ENCODE results near the gene PLA2R1. TPM values are rescaled to one million over a fixed set of nuclear protein-coding genes. Genes with fewer than 3 reads are reported as not detected.

PLA2R1 gene
- total RNA-seq, 1 experiment from 2014 or later, result 5.7 TPM

GRCh38 chr2:159895258-159896065 is 167.0 kb downstream of the PLA2R1 start:
- ChIA-PET CTCF (no interaction called here), POLR2A (no interaction called here)
- TF ChIP-seq REST (IDR thresholded peaks at IDR 0.05; ENCODE audit: insufficient read depth in 1 of 2, low read depth in 2 of 2, low read length in 1 of 2) (no peak), CTCF (IDR thresholded peaks at IDR 0.05) (no peak), TCF7L2 (IDR thresholded peaks at IDR 0.05; ENCODE audit: low read depth, low read length) (no peak), SIN3A (IDR thresholded peaks at IDR 0.05; ENCODE audit: borderline replicate concordance, insufficient read depth, low read depth, low read length) (no peak), POLR2AphosphoS5 (IDR thresholded peaks at IDR 0.05; ENCODE audit: low read depth, low read length) (no peak)
- no peak for DNase-seq (ENCODE audit: low read depth, low spot score)
- Histone ChIP-seq H3K4me1 (ENCODE audit: control insufficient read depth, insufficient read depth, low read length) (no peaks in the 10 kb centered on the region), H3K36me3 (ENCODE audit: control insufficient read depth, insufficient read depth, low read length) (no peaks in the 10 kb centered on the region), H3K27me3 (ENCODE audit: control insufficient read depth, insufficient read depth, low read length) (peaks cover 16% of the 10 kb centered on the region; the same call in 1 of the 2 replicates), H3K9me3 (ENCODE audit: control insufficient read depth, insufficient read depth, low read depth, low read length) (no peaks in the 10 kb centered on the region), H3K4me3 (ENCODE audit: low read depth in 2 of 2, low read length in 2 of 2) (no peak overlapping the region), H3K27ac (ENCODE audit: low read length) (no peak overlapping the region)
- ATAC-seq, result no peak
- BruUV-seq (replicated peaks), result no TSS peak
- intact Hi-C loops (cut with micrococcal nuclease; ENCODE audit: unreplicated experiment), result no loop called here
- in situ Hi-C loops (cut with HindIII; ENCODE audit: low pct_unique_long_range_greater_than_20kb, low sequenced_read_pairs), result no loop called here

- Histone ChIP-seq H3K27ac (ENCODE audit: low read length) (no peak overlapping the region), H3K4me3 (ENCODE audit: low read depth in 2 of 2, low read length in 2 of 2) (no peak overlapping the region), H3K9me3 (ENCODE audit: control insufficient read depth, insufficient read depth, low read depth, low read length) (no peaks in the 10 kb centered on the region), H3K36me3 (ENCODE audit: control insufficient read depth, insufficient read depth, low read length) (no peaks in the 10 kb centered on the region), H3K4me1 (ENCODE audit: control insufficient read depth, insufficient read depth, low read length) (no peaks in the 10 kb centered on the region), H3K27me3 (ENCODE audit: control insufficient read depth, insufficient read depth, low read length) (peaks cover 16% of the 10 kb centered on the region; the same call in 1 of the 2 replicates)
- DNase-seq (ENCODE audit: low read depth, low spot score) (no peak), ATAC-seq (no peak)
- no peak for TF ChIP-seq SIN3A (IDR thresholded peaks at IDR 0.05; ENCODE audit: borderline replicate concordance, insufficient read depth, low read depth, low read length)
- no peak for TF ChIP-seq CTCF (IDR thresholded peaks at IDR 0.05)
- no peak for TF ChIP-seq POLR2AphosphoS5 (IDR thresholded peaks at IDR 0.05; ENCODE audit: low read depth, low read length)
- no peak for TF ChIP-seq TCF7L2 (IDR thresholded peaks at IDR 0.05; ENCODE audit: low read depth, low read length)
- ChIA-PET POLR2A (no interaction called here), CTCF (no interaction called here)
- no TSS peak for BruUV-seq (replicated peaks)
- intact Hi-C loops (cut with micrococcal nuclease; ENCODE audit: unreplicated experiment) (no loop called here), in situ Hi-C loops (cut with HindIII; ENCODE audit: low pct_unique_long_range_greater_than_20kb, low sequenced_read_pairs) (no loop called here)
Observed at GRCh38 chr2:159894145-159894838, 168.1 kb downstream of the PLA2R1 start.

Measured in Panc1 (cell line).